ENCODE measurements around the gene ZMYM3.

GRCh38 chrX:71269801-71270395 lies 16.0 kb upstream of the ZMYM3 start:
- TF ChIP-seq EP300 (IDR thresholded peaks at IDR 0.05), result no peak
- no peak for TF ChIP-seq CTCF (IDR thresholded peaks at IDR 0.05)
- TF ChIP-seq POLR2A (IDR thresholded peaks at IDR 0.05), result no peak

Data from ovary (tissue), 3 donors.